ENCODE data around the gene STAMBPL1. TPM values are rescaled to one million over a fixed set of nuclear protein-coding genes. Genes with fewer than 3 reads are reported as not detected.

The STAMBPL1 gene
- total RNA-seq, 1 donor from 2014 or later = 15.7 TPM

GRCh38 chr10:88875081-88875480, 5.0 kb upstream of the STAMBPL1 start:
- Histone ChIP-seq H3K36me3 (no peaks in the 10 kb centered on the region), H3K9me3 (no peaks in the 10 kb centered on the region), H3K4me3 (no peak overlapping the region), H3K27me3 (no peaks in the 10 kb centered on the region), H3K27ac (no peak overlapping the region), H3K4me1 (peaks cover 7% of the 10 kb centered on the region)
- TF ChIP-seq POLR2AphosphoS5 (IDR thresholded peaks at IDR 0.05; ENCODE audit: insufficient read depth in 1 of 2, low read depth in 1 of 2) (no peak), POLR2A (IDR thresholded peaks at IDR 0.05) (no peak), CTCF (IDR thresholded peaks at IDR 0.05) (no peak)
- no peak for DNase-seq (ENCODE audit: extremely low spot score in 2 of 2)
- intact Hi-C loops (cut with DNase I) = no loop called here

- no peak for TF ChIP-seq CTCF (IDR thresholded peaks at IDR 0.05)
- H3K4me3 ChIP-seq = no peak overlapping the region
- H3K4me1 ChIP-seq = peaks cover 23% of the 10 kb centered on the region
- intact Hi-C loops (cut with DNase I) = no loop called here
- no peaks in the 10 kb centered on the region for H3K36me3 ChIP-seq
- H3K9me3 ChIP-seq = no peaks in the 10 kb centered on the region
- no peak for DNase-seq (ENCODE audit: extremely low spot score in 2 of 2)
- no peak overlapping the region for H3K27ac ChIP-seq
- no peaks in the 10 kb centered on the region for H3K27me3 ChIP-seq
Observed at GRCh38 chr10:88877298-88877697, 2.7 kb upstream of the STAMBPL1 start.

GRCh38 chr10:88880282-88881076, 434 bp downstream of the STAMBPL1 start:
- no peaks in the 10 kb centered on the region for H3K9me3 ChIP-seq
- H3K27ac ChIP-seq = peak overlapping the region; percentile 93
- no peaks in the 10 kb centered on the region for H3K36me3 ChIP-seq
- peak overlapping the region; percentile 73 to 79 for H3K4me3 ChIP-seq
- peaks cover 34% of the 10 kb centered on the region for H3K4me1 ChIP-seq
- no peaks in the 10 kb centered on the region for H3K27me3 ChIP-seq
- no peak for TF ChIP-seq CTCF (IDR thresholded peaks at IDR 0.05)
- TF ChIP-seq POLR2AphosphoS5 (IDR thresholded peaks at IDR 0.05; ENCODE audit: insufficient read depth in 1 of 2, low read depth in 1 of 2) = peak in 1 of 2 donors; percentile 87
- TF ChIP-seq POLR2A (IDR thresholded peaks at IDR 0.05) = peak in 1 of 2 donors; percentile 37
- peak in 1 of 2 donors; percentile 91 for DNase-seq (ENCODE audit: extremely low spot score in 2 of 2)
- intact Hi-C loops (cut with DNase I) = loop anchor here (5.0 kb wide), 1 partner anchor 112 kb away; the partner anchor contains the start of gene FAS

GRCh38 chr10:88881320-88881719, 1.3 kb downstream of the STAMBPL1 start:
- TF ChIP-seq CTCF (IDR thresholded peaks at IDR 0.05) (no peak), POLR2AphosphoS5 (IDR thresholded peaks at IDR 0.05; ENCODE audit: insufficient read depth in 1 of 2, low read depth in 1 of 2) (no peak), POLR2A (IDR thresholded peaks at IDR 0.05) (no peak)
- H3K9me3 ChIP-seq = no peaks in the 10 kb centered on the region
- no peak for DNase-seq (ENCODE audit: extremely low spot score in 2 of 2)
- H3K4me3 ChIP-seq = peak overlapping the region; percentile 73 to 79
- peaks cover 34% of the 10 kb centered on the region for H3K4me1 ChIP-seq
- H3K36me3 ChIP-seq = no peaks in the 10 kb centered on the region
- intact Hi-C loops (cut with DNase I) = loop anchor here (5.0 kb wide), 1 partner anchor 111 kb away; the partner anchor contains the start of gene FAS
- H3K27ac ChIP-seq = peak overlapping the region; percentile 93
- H3K27me3 ChIP-seq = no peaks in the 10 kb centered on the region

Data from vagina (tissue), 2 donors.